ENCODE measurements around the gene PERCC1.

- TF ChIP-seq CTCF (IDR thresholded peaks at IDR 0.05) (no peak), ZFX (IDR thresholded peaks at IDR 0.05; ENCODE audit: borderline replicate concordance) (no peak)
These were observed 34.2 kb downstream of the PERCC1 start for GRCh38 chr16:1464894-1465566.

Data from 22Rv1 (cell line).